Neuronal stem cell (in vitro differentiated cells): ENCODE results near the gene POLE.
A peak's percentile ranks its signal among the peaks of the same experiment; 100 is the strongest.

Experiments used
- DNase-seq: peaks from one replicate; pipeline ENCODE4 v3.0.0-alpha.2; 2013; ENCODE audit warnings: low spot score
- H2AFZ ChIP-seq: one replicate; pipeline ENCODE4 v1.6.1; 2013; ENCODE audit warnings: mild to moderate bottlenecking, low read length, inconsistent platforms
- H2AK5ac ChIP-seq: 2 replicates; pipeline ENCODE4 v1.6.1; 2013; ENCODE audit warnings: low read depth, mild to moderate bottlenecking, inconsistent platforms, low read length, moderate library complexity, mixed read lengths
- H2BK120ac ChIP-seq: 2 replicates; pipeline ENCODE4 v1.6.1; 2013; ENCODE audit warnings: low read depth, mild to moderate bottlenecking, inconsistent platforms, low read length, moderate library complexity, mixed read lengths
- H2BK12ac ChIP-seq: one replicate; pipeline ENCODE4 v1.6.1; 2013; ENCODE audit warnings: low read length, inconsistent platforms
- H2BK15ac ChIP-seq: 2 replicates; pipeline ENCODE4 v1.6.1; 2013; ENCODE audit warnings: mild to moderate bottlenecking, low read length, inconsistent platforms, mixed read lengths
- H2BK5ac ChIP-seq: one replicate; pipeline ENCODE4 v1.6.1; 2013; ENCODE audit warnings: inconsistent platforms, mild to moderate bottlenecking, low read length, moderate library complexity
- H3K14ac ChIP-seq: one replicate; pipeline ENCODE4 v1.6.1; 2013; ENCODE audit warnings: low read length, inconsistent platforms
- H3K18ac ChIP-seq: 2 replicates; pipeline ENCODE4 v1.6.1; 2013; ENCODE audit warnings: low read length, inconsistent platforms
- H3K23ac ChIP-seq: 2 replicates; pipeline ENCODE4 v1.6.1; 2013; ENCODE audit warnings: low read depth, mild to moderate bottlenecking, mixed read lengths, low read length, inconsistent platforms; ENCODE audit not compliant: poor library complexity
- H3K27ac ChIP-seq: replicated peaks from 3 replicates; pipeline ENCODE4 v1.5.1; 2013; ENCODE audit warnings: low read length, inconsistent platforms
- H3K27me3 ChIP-seq, 3 experiments: 2 replicates each; pipeline ENCODE4 v1.6.1; 2013; ENCODE audit warnings: low read length in 3 of 3, mild to moderate bottlenecking in 2 of 3, inconsistent platforms in 1 of 3, low read depth in 1 of 3, mixed read lengths in 1 of 3, moderate library complexity in 1 of 3; ENCODE audit not compliant: control insufficient read depth in 3 of 3, insufficient read depth in 3 of 3
- H3K36me3 ChIP-seq, 2 donors: replicated peaks in 1 of 2; 2 replicates each; pipeline ENCODE4 v1.6.1; 2013; ENCODE audit warnings: low read length in 2 of 2; ENCODE audit not compliant: control insufficient read depth in 2 of 2, insufficient read depth in 2 of 2
- H3K4ac ChIP-seq: 2 replicates; pipeline ENCODE4 v1.6.1; 2013; ENCODE audit warnings: inconsistent platforms, mild to moderate bottlenecking, low read length, moderate library complexity
- H3K4me1 ChIP-seq, 2 donors: 1 replicate in 1 of 2; 2 replicates in 1 of 2; pipeline ENCODE4 v1.6.1; 2013; ENCODE audit warnings: low read length in 2 of 2, low read depth in 1 of 2; ENCODE audit not compliant: control insufficient read depth in 2 of 2, insufficient read depth in 1 of 2
- H3K4me2 ChIP-seq: one replicate; pipeline ENCODE4 v1.6.1; 2013; ENCODE audit warnings: mild to moderate bottlenecking, low read length, inconsistent platforms; ENCODE audit not compliant: insufficient read depth, poor library complexity, severe bottlenecking
- H3K4me3 ChIP-seq, 2 donors: 2 replicates each; pipeline ENCODE4 v1.5.1; 2013; ENCODE audit warnings: low read length in 2 of 2, mild to moderate bottlenecking in 2 of 2, inconsistent platforms in 1 of 2, moderate library complexity in 1 of 2
- H3K79me1 ChIP-seq: one replicate; pipeline ENCODE4 v1.6.1; 2013; ENCODE audit warnings: low read depth, mild to moderate bottlenecking, inconsistent platforms, low read length, moderate library complexity
- H3K9ac ChIP-seq: one replicate; pipeline ENCODE4 v1.6.1; 2013; ENCODE audit warnings: mild to moderate bottlenecking, low read depth, low read length, inconsistent platforms; ENCODE audit not compliant: poor library complexity
- H3K9me3 ChIP-seq, 2 donors: replicated peaks in 1 of 2; 2 replicates each; pipeline versions ENCODE3 to v1.6.1; 2013; ENCODE audit warnings: low read length in 2 of 2, mild to moderate bottlenecking in 2 of 2, inconsistent platforms in 1 of 2, low read depth in 1 of 2, mixed read lengths in 1 of 2, moderate library complexity in 1 of 2; ENCODE audit not compliant: control insufficient read depth in 2 of 2, insufficient read depth in 1 of 2
- H4K8ac ChIP-seq: one replicate; pipeline ENCODE4 v1.6.1; 2013; ENCODE audit warnings: low read depth, mild to moderate bottlenecking, inconsistent platforms, low read length, moderate library complexity
- H4K91ac ChIP-seq: one replicate; pipeline ENCODE4 v1.6.1; 2013; ENCODE audit warnings: low read length, low read depth, mild to moderate bottlenecking, inconsistent platforms; ENCODE audit not compliant: poor library complexity
- WGBS, 2 donors: extraction: QIAGEN DNeasy Blood & Tissue Kit; methylation state at CpG; one replicate each; pipeline ENCODE4 v1.1.7; 2013; ENCODE audit warnings: missing lambda C conversion rate in 2 of 2, mixed read lengths in 1 of 2; ENCODE audit not compliant: insufficient read length in 2 of 2, insufficient replicate concordance in 1 of 2; ENCODE audit errors: extremely low coverage in 2 of 2; 5-methylcytosine and 5-hydroxymethylcytosine counted together

Gene POLE

GRCh38 chr12:132716356-132716755 is 29.2 kb upstream of the POLE start:
- Histone ChIP-seq H3K27ac (no peak overlapping the region), H4K91ac (no peak overlapping the region), H3K23ac (no peak overlapping the region), H2BK15ac (no peak overlapping the region), H4K8ac (peak overlapping the region; percentile 82), H3K4me3 (no peak overlapping the region), H3K9ac (no peak overlapping the region), H2BK120ac (no peak overlapping the region), H3K4ac (no peak overlapping the region), H2BK12ac (no peak overlapping the region), H2AFZ (no peak overlapping the region), H3K14ac (no peak overlapping the region), H2BK5ac (no peak overlapping the region), H3K4me2 (no peak overlapping the region), H3K36me3 (peaks cover 37 to 69% of the 10 kb centered on the region in 2 donors), H3K27me3 (no peaks in the 10 kb centered on the region), H3K4me1 (no peaks in the 10 kb centered on the region), H3K9me3 (peaks cover 0 to 2% of the 10 kb centered on the region in 2 donors), H3K18ac (no peak overlapping the region), H3K79me1 (peaks cover 19% of the 10 kb centered on the region), H2AK5ac (no peak overlapping the region)
- WGBS, 2 donors = no CpG with 5 or more reads among the region's 11 CpGs
- DNase-seq = no peak

- no CpG with 5 or more reads among the region's 9 CpGs for WGBS, 2 donors
- no peak overlapping the region for H2BK5ac ChIP-seq
- H3K27me3 ChIP-seq = no peaks in the 10 kb centered on the region
- no peak overlapping the region for H4K91ac ChIP-seq
- peaks cover 23% of the 10 kb centered on the region for H3K79me1 ChIP-seq
- H3K4ac ChIP-seq = no peak overlapping the region
- no peak overlapping the region for H3K27ac ChIP-seq
- H2AFZ ChIP-seq = no peak overlapping the region
- no peak overlapping the region for H2BK12ac ChIP-seq
- no peak overlapping the region for H2AK5ac ChIP-seq
- H3K4me2 ChIP-seq = no peak overlapping the region
- H3K9me3 ChIP-seq = peaks cover 0 to 2% of the 10 kb centered on the region in 2 donors
- no peak overlapping the region for H3K23ac ChIP-seq
- H3K4me3 ChIP-seq = no peak overlapping the region
- H3K4me1 ChIP-seq = no peaks in the 10 kb centered on the region
- H3K9ac ChIP-seq = peak overlapping the region; percentile 9
- no peak overlapping the region for H3K14ac ChIP-seq
- H3K36me3 ChIP-seq = peaks cover 35 to 65% of the 10 kb centered on the region in 2 donors
- H4K8ac ChIP-seq = no peak overlapping the region
- no peak overlapping the region for H3K18ac ChIP-seq
- no peak for DNase-seq
- H2BK15ac ChIP-seq = no peak overlapping the region
- no peak overlapping the region for H2BK120ac ChIP-seq
Observed at GRCh38 chr12:132715874-132716273, 28.7 kb upstream of the POLE start.

GRCh38 chr12:132713123-132713522 is 26.0 kb upstream of the POLE start:
- DNase-seq = no peak
- no peak overlapping the region for H3K4ac ChIP-seq
- no peak overlapping the region for H2BK12ac ChIP-seq
- no peak overlapping the region for H2BK120ac ChIP-seq
- no peak overlapping the region for H3K14ac ChIP-seq
- no peak overlapping the region for H2BK5ac ChIP-seq
- H3K4me2 ChIP-seq = no peak overlapping the region
- peaks cover 17 to 43% of the 10 kb centered on the region in 2 donors for H3K36me3 ChIP-seq
- H4K8ac ChIP-seq = no peak overlapping the region
- no peak overlapping the region for H3K18ac ChIP-seq
- H3K27me3 ChIP-seq = no peaks in the 10 kb centered on the region
- WGBS, 2 donors = no CpG with 5 or more reads among the region's 2 CpGs
- H3K79me1 ChIP-seq = peaks cover 15% of the 10 kb centered on the region
- no peak overlapping the region for H3K9ac ChIP-seq
- H3K4me3 ChIP-seq = no peak overlapping the region
- H4K91ac ChIP-seq = no peak overlapping the region
- peaks cover 0 to 2% of the 10 kb centered on the region in 2 donors for H3K4me1 ChIP-seq
- H2BK15ac ChIP-seq = no peak overlapping the region
- H3K23ac ChIP-seq = no peak overlapping the region
- no peak overlapping the region for H2AK5ac ChIP-seq
- H3K27ac ChIP-seq = no peak overlapping the region
- peaks cover 0 to 2% of the 10 kb centered on the region in 2 donors for H3K9me3 ChIP-seq
- no peak overlapping the region for H2AFZ ChIP-seq

GRCh38 chr12:132711080-132711843 is 24.1 kb upstream of the POLE start:
- Histone ChIP-seq H3K4me3 (peak overlapping the region; percentile 81 to 95), H2AK5ac (peak overlapping the region; percentile 70), H3K4me1 (peaks cover 0 to 2% of the 10 kb centered on the region in 2 donors), H2BK15ac (peak overlapping the region; percentile 26), H3K9ac (peak overlapping the region; percentile 90), H2BK120ac (no peak overlapping the region), H2BK12ac (no peak overlapping the region), H3K23ac (peak overlapping the region; percentile 99), H4K91ac (no peak overlapping the region), H4K8ac (no peak overlapping the region), H3K36me3 (peaks cover 11 to 33% of the 10 kb centered on the region in 2 donors), H2BK5ac (peak overlapping the region; percentile 62), H3K27ac (no peak overlapping the region), H3K9me3 (peaks cover 0 to 2% of the 10 kb centered on the region in 2 donors), H2AFZ (peak overlapping the region; percentile 100), H3K4ac (no peak overlapping the region), H3K18ac (peak overlapping the region; percentile 83), H3K14ac (no peak overlapping the region), H3K4me2 (peak overlapping the region; percentile 69), H3K79me1 (peaks cover 6% of the 10 kb centered on the region), H3K27me3 (no peaks in the 10 kb centered on the region)
- WGBS, 2 donors = no CpG with 5 or more reads among the region's 59 CpGs
- no peak for DNase-seq
